Activated CD4-positive, alpha-beta T cell treated with anti-CD3 and anti-CD28 coated beads for 36 hours (primary cell): Measurements from ENCODE around the gene TNRC6B. TPM values are rescaled to one million over a fixed set of nuclear protein-coding genes. Genes with fewer than 3 reads are reported as not detected.

ENCODE experiments used
- ATAC-seq: fragments of 200-7000 bp; cut with Tn5 transposase; one replicate; pipeline ENCODE4 v1.10.0; 2021; ENCODE audit warnings: mild to moderate bottlenecking, moderate library complexity
- CTCF ChIA-PET: fragments of 350-600 bp; sonication (Branson Sonifier 250); formaldehyde crosslinking; loops from one replicate; lab custom pipeline; 2021; ENCODE audit warnings: antibody characterized with exemption; lab: Charles Lee
- POLR2A ChIA-PET: fragments of 350-600 bp; sonication (Branson Sonifier 250); formaldehyde crosslinking; loops from one replicate; lab custom pipeline; 2021; ENCODE audit warnings: antibody characterized with exemption, inconsistent platforms; lab: Charles Lee
- DNase-seq: peaks from one replicate; pipeline ENCODE4 v3.0.0-alpha.2; 2020
- H3K27ac Mint-ChIP-seq: one replicate; pipeline ENCODE4 v1.8.0; 2021; ENCODE audit warnings: mixed read lengths
- H3K27me3 Mint-ChIP-seq: one replicate; pipeline ENCODE4 v1.8.0; 2021; ENCODE audit warnings: mixed read lengths
- H3K36me3 Mint-ChIP-seq: one replicate; pipeline ENCODE4 v1.8.0; 2021; ENCODE audit warnings: low read depth, mixed read lengths
- H3K4me1 Mint-ChIP-seq: one replicate; pipeline ENCODE4 v1.8.0; 2021; ENCODE audit warnings: mixed read lengths
- H3K4me3 Mint-ChIP-seq: one replicate; pipeline ENCODE4 v1.8.0; 2021; ENCODE audit warnings: mild to moderate bottlenecking, moderate library complexity, mixed read lengths
- H3K9me3 Mint-ChIP-seq: one replicate; pipeline ENCODE4 v1.8.0; 2021; ENCODE audit warnings: low read depth, mixed read lengths
- intact Hi-C, 2 experiments: fragments of 100-400 bp; cut with DNase I in 1 of 2; cut with micrococcal nuclease in 1 of 2; formaldehyde crosslinking; loops; one replicate each; pipeline versions ENCODE4 v1.14.2 to v1.15.1; 2022 to 2024; cut with DNase I, micrococcal nuclease
- total RNA-seq, 2 experiments: library from RNA; stranded (reverse); gene quantifications; one replicate each; pipeline ENCODE4 v1.2.3, GENCODE V29; 2021

The TNRC6B gene
- total RNA-seq, 2 experiments from 2014 or later: 37.3 to 40.3 TPM

DNA sequence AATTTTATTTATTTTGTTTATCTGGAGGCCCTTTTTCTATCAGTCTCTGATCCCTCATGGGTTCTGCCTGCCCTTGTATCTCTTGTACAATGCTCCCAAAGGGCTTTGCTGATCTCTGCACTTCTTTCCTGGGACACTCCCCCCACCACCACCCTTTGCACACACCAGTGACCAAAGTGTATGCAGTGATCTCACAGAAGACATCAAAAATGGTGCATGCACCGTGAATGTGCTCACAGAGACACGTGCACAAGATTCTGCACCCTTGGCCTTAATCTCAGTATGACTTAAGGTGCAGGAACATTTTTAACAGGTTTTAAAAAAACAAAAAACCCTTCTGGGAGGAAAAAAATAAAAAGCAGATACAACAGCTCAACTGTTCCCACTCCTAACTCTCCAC is 156.3 kb downstream of the TNRC6B start:
- H3K4me3 Mint-ChIP-seq: no peak overlapping the region
- ChIA-PET CTCF (interaction anchor here (1.1 to 1.5 kb wide), 4 partner anchors 9 to 227 kb away, joined by 3 to 4 read pairs (median 4); no protein-coding TSS in a partner anchor), POLR2A (interaction anchor here (0.6 to 1.2 kb wide), 3 partner anchors 10 to 290 kb away, joined by 4 to 7 read pairs (median 5); no protein-coding TSS in a partner anchor)
- H3K36me3 Mint-ChIP-seq: peaks cover 1% of the 10 kb centered on the region
- H3K27me3 Mint-ChIP-seq: no peaks in the 10 kb centered on the region
- DNase-seq: peak; percentile 44
- H3K27ac Mint-ChIP-seq: peak overlapping the region; percentile 89
- no peak for ATAC-seq
- intact Hi-C loops: loop anchor here (1.0 to 5.0 kb wide), 2 partner anchors 9 to 157 kb away; partner anchors contain the start of gene TNRC6B (in 1 of the 2)
- H3K4me1 Mint-ChIP-seq: peaks cover 78% of the 10 kb centered on the region
- no peaks in the 10 kb centered on the region for H3K9me3 Mint-ChIP-seq

DNA sequence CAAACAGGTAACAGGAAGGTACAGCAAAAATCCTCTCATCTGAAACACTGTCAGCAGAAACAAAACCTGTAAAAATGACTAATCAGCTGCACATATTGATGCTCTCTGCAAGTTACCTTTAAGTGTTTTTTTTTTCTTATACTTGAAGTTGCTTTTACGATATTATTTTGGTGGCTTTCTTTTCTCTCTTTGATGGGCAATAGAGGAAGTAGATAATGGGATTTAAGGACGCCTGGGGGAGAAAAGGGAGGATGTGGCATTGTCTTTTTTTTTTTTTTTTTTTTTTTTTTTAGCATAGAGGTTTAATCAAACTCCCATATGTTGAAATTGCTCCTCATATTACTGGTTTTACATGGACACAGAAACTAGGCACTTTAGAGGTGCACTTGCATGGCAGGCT is 157.2 kb downstream of the TNRC6B start:
- DNase-seq (no peak), ATAC-seq (peak; percentile 40)
- Mint-ChIP-seq H3K4me3 (peak overlapping the region; percentile 13), H3K9me3 (no peaks in the 10 kb centered on the region), H3K27ac (peak overlapping the region; percentile 89), H3K4me1 (peaks cover 69% of the 10 kb centered on the region), H3K36me3 (peaks cover 1% of the 10 kb centered on the region), H3K27me3 (no peaks in the 10 kb centered on the region)
- ChIA-PET POLR2A (interaction anchor here (0.6 to 1.1 kb wide), 3 partner anchors 9 to 247 kb away, joined by 3 to 7 read pairs (median 4); no protein-coding TSS in a partner anchor), CTCF (interaction anchor here (0.8 to 1.1 kb wide), 4 partner anchors 13 to 123 kb away, joined by 3 to 4 read pairs (median 4); no protein-coding TSS in a partner anchor)
- intact Hi-C loops: loop anchor here (1.0 to 5.0 kb wide), 2 partner anchors 10 to 158 kb away; partner anchors contain the start of gene TNRC6B (in 1 of the 2)

DNA sequence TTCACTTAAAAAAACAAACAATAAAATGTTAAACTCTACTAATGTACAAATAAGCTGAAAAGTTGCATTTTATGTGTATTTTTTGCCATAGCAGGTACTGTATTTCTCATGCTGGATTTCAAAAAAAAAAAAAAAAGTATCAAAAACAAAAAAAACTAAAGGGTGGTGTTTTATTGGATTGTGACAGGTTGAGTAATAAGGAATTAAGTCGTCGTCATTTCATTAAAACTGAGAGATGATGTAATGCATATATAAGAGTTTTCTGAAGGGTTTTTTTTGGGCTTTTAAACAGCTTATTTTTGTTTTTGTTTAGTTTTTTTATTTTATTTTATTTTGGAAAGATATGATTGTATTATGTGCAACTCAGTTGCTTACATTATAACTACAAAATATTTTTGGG is 157.6 kb downstream of the TNRC6B start:
- Mint-ChIP-seq H3K4me3 (no peak overlapping the region), H3K27ac (no peak overlapping the region), H3K27me3 (no peaks in the 10 kb centered on the region), H3K36me3 (peaks cover 1% of the 10 kb centered on the region), H3K4me1 (peaks cover 66% of the 10 kb centered on the region), H3K9me3 (no peaks in the 10 kb centered on the region)
- intact Hi-C loops: no loop called here
- ChIA-PET POLR2A (interaction anchor here (1.1 kb wide), 1 partner anchor 139 kb away, joined by 3 read pairs; no protein-coding TSS in a partner anchor), CTCF (interaction anchor here (0.7 to 0.9 kb wide), 4 partner anchors 13 to 123 kb away, joined by 3 to 4 read pairs (median 4); no protein-coding TSS in a partner anchor)
- DNase-seq: no peak
- no peak for ATAC-seq

DNA sequence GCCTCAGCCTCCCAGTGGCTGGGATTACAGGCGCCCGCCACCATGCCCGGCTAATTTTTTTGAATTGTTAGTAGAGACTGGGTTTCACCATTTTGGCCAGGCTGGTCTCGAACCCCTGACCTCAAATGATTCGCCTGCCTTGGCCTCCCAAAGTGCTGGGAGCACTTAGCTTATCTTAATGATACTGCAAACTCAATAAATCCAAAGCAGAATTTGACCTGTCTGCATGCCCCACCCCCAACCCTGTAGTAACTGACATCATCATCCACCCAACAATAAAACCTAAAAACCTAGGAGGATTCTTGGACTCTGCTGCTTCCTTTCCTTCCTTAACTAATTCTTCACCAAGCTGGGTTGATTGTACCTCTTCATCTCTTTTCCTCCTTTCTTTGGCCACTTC is 162.3 kb downstream of the TNRC6B start:
- ChIA-PET CTCF (interaction anchor here (1.6 kb wide), 1 partner anchor 57 kb away, joined by 3 read pairs; no protein-coding TSS in a partner anchor), POLR2A (interaction anchor here (0.7 kb wide), 1 partner anchor 82 kb away, joined by 3 read pairs; no protein-coding TSS in a partner anchor)
- Mint-ChIP-seq H3K9me3 (no peaks in the 10 kb centered on the region), H3K27me3 (no peaks in the 10 kb centered on the region), H3K4me3 (no peak overlapping the region), H3K36me3 (peaks cover 1% of the 10 kb centered on the region), H3K27ac (no peak overlapping the region), H3K4me1 (peaks cover 46% of the 10 kb centered on the region)
- ATAC-seq: no peak
- DNase-seq: no peak
- intact Hi-C loops: loop anchor here in 1 of 2 experiments (10.0 kb wide), 1 partner anchor 395 kb away; no protein-coding TSS in a partner anchor

DNA sequence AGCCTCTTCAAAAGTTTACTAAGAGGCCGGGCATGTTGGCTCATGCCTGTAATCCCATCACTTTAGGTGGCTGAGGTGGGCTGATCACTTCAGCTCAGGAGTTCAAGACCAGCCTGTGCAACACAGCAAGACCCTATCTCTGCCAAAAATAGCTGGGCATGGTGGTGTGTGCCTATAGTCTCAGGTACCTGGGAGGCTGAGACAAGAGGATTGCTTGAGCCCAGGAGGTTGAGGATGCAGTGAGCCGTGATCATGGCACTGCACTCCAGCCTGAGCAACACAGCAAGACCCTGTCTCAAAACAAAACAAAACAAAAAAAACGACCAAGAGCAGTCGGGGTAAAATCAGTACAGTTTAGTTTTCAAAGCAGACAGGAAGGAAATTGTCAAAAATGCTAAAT is 163.9 kb downstream of the TNRC6B start:
- ATAC-seq: no peak
- no peak for DNase-seq
- Mint-ChIP-seq H3K27ac (peak overlapping the region; percentile 14), H3K4me3 (no peak overlapping the region), H3K36me3 (peaks cover 1% of the 10 kb centered on the region), H3K9me3 (no peaks in the 10 kb centered on the region), H3K27me3 (no peaks in the 10 kb centered on the region), H3K4me1 (peaks cover 37% of the 10 kb centered on the region)
- intact Hi-C loops: loop anchor here in 1 of 2 experiments (10.0 kb wide), 1 partner anchor 397 kb away; no protein-coding TSS in a partner anchor
- POLR2A ChIA-PET: no interaction called here
- CTCF ChIA-PET: no interaction called here

DNA sequence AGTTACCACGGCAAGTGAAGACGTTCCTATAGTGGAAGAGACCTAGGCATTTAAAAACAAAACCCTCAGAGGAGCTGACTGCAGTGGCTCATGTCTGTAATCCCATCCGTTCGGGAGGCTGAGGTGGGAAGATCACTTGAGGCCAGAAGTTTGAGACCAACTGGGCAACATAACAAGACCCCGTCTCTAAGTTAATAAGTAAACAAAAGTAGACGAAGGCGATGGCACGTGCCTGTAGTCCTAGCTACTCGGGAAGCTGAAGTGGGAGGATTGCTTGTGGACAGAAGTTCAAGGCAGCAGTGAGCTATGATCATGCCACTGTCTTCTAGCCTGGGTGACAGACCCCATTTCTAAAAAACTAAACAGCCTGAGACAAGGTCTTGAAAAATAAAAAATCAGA is 164.8 kb downstream of the TNRC6B start:
- H3K27ac Mint-ChIP-seq: peak overlapping the region; percentile 55
- POLR2A ChIA-PET: interaction anchor here (0.6 kb wide), 1 partner anchor 91 kb away, joined by 3 read pairs; no protein-coding TSS in a partner anchor

DNA sequence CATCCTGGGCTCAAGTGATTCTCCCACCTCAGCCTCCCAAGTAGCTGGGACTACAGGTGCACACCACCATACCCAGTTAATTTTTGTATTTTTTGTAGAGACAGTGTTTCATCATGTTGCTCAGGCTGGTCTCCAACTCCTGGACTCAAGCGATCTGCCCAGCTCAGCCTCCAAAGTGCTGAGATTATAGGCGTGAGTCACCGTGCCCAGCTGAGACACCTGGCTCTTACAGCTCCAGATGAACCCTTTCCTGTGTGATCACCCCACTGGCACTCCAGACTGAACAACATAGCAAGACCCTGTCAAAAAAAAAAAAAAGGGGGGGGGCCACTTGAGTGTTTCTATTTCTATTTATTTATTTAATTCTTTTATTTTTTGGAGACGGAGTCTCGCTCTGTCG is 167.5 kb downstream of the TNRC6B start:
- peak overlapping the region; percentile 86 for H3K4me3 Mint-ChIP-seq
- peak overlapping the region; percentile 92 for H3K27ac Mint-ChIP-seq
- H3K36me3 Mint-ChIP-seq: peaks cover 28% of the 10 kb centered on the region
- H3K9me3 Mint-ChIP-seq: no peaks in the 10 kb centered on the region
- intact Hi-C loops: loop anchor here (5.0 to 10.0 kb wide), 7 partner anchors 128 to 1638 kb away; partner anchors contain the start of genes GTPBP1 (in 1 of the 2) and RPS19BP1 (in 1 of the 2)
- ATAC-seq: peak; percentile 24
- DNase-seq: peak; percentile 67
- H3K27me3 Mint-ChIP-seq: no peaks in the 10 kb centered on the region
- peaks cover 45% of the 10 kb centered on the region for H3K4me1 Mint-ChIP-seq
- POLR2A ChIA-PET: interaction anchor here (0.6 to 4.1 kb wide), 10 partner anchors 8 to 737 kb away, joined by 3 to 29 read pairs (median 5); partner anchors contain the start of gene TNRC6B
- CTCF ChIA-PET: interaction anchor here (0.7 to 1.3 kb wide), 7 partner anchors 9 to 320 kb away, joined by 3 to 6 read pairs (median 4); no protein-coding TSS in a partner anchor

More for the DNA sequence above, 164.8 kb downstream of the TNRC6B start:
- Mint-ChIP-seq H3K4me3 (no peak overlapping the region), H3K4me1 (peaks cover 36% of the 10 kb centered on the region), H3K27me3 (no peaks in the 10 kb centered on the region), H3K36me3 (peaks cover 8% of the 10 kb centered on the region), H3K9me3 (no peaks in the 10 kb centered on the region)
- ATAC-seq (no peak), DNase-seq (no peak)
- CTCF ChIA-PET: interaction anchor here (0.7 kb wide), 1 partner anchor 846 kb away, joined by 3 read pairs; no protein-coding TSS in a partner anchor
- intact Hi-C loops: loop anchor here in 1 of 2 experiments (10.0 kb wide), 1 partner anchor 398 kb away; no protein-coding TSS in a partner anchor

DNA sequence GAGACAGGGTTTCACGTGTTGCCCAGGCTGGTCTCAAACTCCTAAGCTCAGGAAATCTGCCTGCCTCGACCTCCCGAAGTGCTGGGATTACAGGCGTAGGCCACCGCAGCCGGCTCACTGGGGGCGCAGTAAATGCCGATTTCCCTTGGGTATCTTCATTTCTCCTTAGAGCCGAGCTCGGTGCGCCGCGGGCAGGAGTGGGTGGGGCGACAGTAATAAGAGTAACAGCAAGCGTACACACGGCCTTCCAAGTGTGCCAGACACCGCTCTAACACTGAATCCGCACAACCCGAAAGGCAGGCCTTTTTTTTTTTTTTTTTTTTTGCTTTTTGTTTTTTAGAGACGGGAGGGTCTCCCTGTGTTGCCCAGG is 168.1 kb downstream of the TNRC6B start:
- DNase-seq (peak; percentile 79), ATAC-seq (peak; percentile 56)
- peak overlapping the region; percentile 92 for H3K27ac Mint-ChIP-seq
- H3K27me3 Mint-ChIP-seq: no peaks in the 10 kb centered on the region
- intact Hi-C loops: loop anchor here (1.0 to 10.0 kb wide), 20 partner anchors 20 to 1638 kb away; partner anchors contain the start of genes TNRC6B (in 2 of the 2), GTPBP1 (in 1 of the 2), MIEF1 (in 1 of the 2) and MRTFA (in 1 of the 2)
- H3K4me1 Mint-ChIP-seq: peaks cover 45% of the 10 kb centered on the region
- ChIA-PET CTCF (interaction anchor here (0.7 to 3.8 kb wide), 10 partner anchors 10 to 305 kb away, joined by 3 to 21 read pairs (median 4); no protein-coding TSS in a partner anchor), POLR2A (interaction anchor here (0.6 to 4.1 kb wide), 11 partner anchors 9 to 737 kb away, joined by 3 to 29 read pairs (median 5); partner anchors contain the start of gene TNRC6B)
- H3K9me3 Mint-ChIP-seq: no peaks in the 10 kb centered on the region
- peak overlapping the region; percentile 86 for H3K4me3 Mint-ChIP-seq
- H3K36me3 Mint-ChIP-seq: peaks cover 32% of the 10 kb centered on the region

DNA sequence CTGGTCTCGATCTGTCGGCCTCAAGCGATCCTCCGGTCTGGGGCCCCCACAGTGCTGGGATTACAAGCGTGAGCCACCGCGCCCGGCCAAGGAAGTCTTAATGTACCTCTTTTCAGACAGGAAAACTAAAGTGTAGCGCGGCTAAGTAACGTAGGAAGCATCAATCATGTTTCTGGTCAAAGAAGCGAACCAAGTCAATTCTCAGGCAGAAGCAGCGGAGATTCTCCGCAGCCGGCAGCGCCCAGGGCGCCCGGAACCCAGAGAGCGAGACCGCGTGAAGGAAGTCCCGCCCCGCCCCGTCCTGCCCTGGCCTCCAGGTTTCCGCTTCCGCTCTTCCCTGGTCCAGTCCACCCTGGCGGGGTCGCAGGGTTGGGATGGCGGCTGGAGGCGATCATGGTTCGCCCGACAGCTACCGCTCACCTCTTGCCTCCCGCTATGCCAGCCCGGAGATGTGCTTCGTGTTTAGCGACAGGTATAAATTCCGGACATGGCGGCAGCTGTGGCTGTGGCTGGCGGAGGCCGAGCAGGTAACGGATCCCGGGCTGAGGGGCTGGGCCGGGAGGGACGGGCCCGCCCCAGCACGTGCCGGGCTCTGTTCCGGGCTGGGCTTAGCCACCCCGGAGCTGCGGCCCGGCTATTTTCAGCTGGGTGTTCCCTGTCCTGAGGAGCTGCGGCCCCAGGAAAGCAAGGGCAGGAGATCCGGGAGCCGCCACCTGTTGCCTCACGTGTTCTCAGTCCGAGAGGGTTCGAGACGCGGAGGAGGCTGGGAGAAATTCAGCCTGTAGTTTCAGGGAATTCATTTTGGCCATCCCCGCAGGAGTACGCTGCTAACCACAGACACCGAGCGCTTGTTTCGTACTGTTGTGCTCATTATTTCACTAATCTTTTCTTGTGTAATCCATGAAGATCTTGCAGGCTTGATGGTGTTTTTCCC is 168.7 kb downstream of the TNRC6B start, which contains the start of gene ADSL:
Gene ADSL (plus strand): TSS at position 316 of the 934 bp plus-strand sequence. CDS start 59 bp downstream, at position 375.
- peak; percentile 94 for DNase-seq
- Mint-ChIP-seq H3K9me3 (no peaks in the 10 kb centered on the region), H3K36me3 (peaks cover 33% of the 10 kb centered on the region), H3K27me3 (no peaks in the 10 kb centered on the region), H3K4me1 (peaks cover 45% of the 10 kb centered on the region), H3K4me3 (peak within 1 kb of the TSS; percentile 86), H3K27ac (peak within 1 kb of the TSS; percentile 92)
- intact Hi-C loops: loop anchor here (1.0 to 10.0 kb wide), 20 partner anchors 21 to 1639 kb away; partner anchors contain the start of genes TNRC6B (in 2 of the 2), GTPBP1 (in 1 of the 2), MIEF1 (in 1 of the 2) and MRTFA (in 1 of the 2)
- peak; percentile 87 for ATAC-seq
- POLR2A ChIA-PET: interaction anchor here (0.6 to 4.1 kb wide), 8 partner anchors 10 to 302 kb away, joined by 3 to 29 read pairs (median 4); partner anchors contain the start of gene TNRC6B
- CTCF ChIA-PET: interaction anchor here (0.7 to 3.8 kb wide), 24 partner anchors 15 to 809 kb away, joined by 3 to 21 read pairs (median 4); partner anchors contain the start of gene TNRC6B

DNA sequence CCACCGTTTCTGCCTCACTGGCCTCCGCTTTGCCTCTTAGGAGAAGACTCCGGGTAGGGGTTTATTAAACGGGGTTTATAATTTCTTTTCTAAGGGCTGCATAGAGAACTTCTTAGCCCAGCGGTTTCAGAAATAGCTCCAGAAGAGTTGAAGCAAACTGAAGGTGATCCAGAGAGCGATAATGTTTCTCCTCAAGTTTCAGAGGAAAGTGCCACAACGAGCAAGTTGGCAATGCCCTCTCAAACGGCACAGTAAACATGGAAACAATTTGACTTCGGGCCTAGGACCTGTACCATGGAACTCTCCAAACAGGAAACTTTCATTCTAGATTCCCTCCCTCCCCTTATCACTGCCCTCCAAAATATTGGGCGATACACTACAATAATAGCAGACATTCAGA is 169.6 kb downstream of the TNRC6B start:
- H3K9me3 Mint-ChIP-seq: no peaks in the 10 kb centered on the region
- ATAC-seq: no peak
- ChIA-PET POLR2A (interaction anchor here (0.5 to 4.1 kb wide), 4 partner anchors 170 to 629 kb away, joined by 3 to 29 read pairs (median 6); partner anchors contain the start of gene TNRC6B), CTCF (interaction anchor here (0.7 to 3.8 kb wide), 41 partner anchors 11 to 813 kb away, joined by 3 to 21 read pairs (median 5); partner anchors contain the start of gene TNRC6B)
- H3K27ac Mint-ChIP-seq: peak overlapping the region; percentile 92
- H3K36me3 Mint-ChIP-seq: peaks cover 38% of the 10 kb centered on the region
- H3K27me3 Mint-ChIP-seq: no peaks in the 10 kb centered on the region
- peak overlapping the region; percentile 86 for H3K4me3 Mint-ChIP-seq
- no peak for DNase-seq
- H3K4me1 Mint-ChIP-seq: peaks cover 37% of the 10 kb centered on the region
- intact Hi-C loops: loop anchor here (2.0 to 10.0 kb wide), 11 partner anchors 56 to 1640 kb away; partner anchors contain the start of genes GTPBP1 (in 1 of the 2) and RPS19BP1 (in 1 of the 2)
